ENCODE measurements around the gene EIF2D.
A peak's percentile ranks its signal among the peaks of the same experiment; 100 is the strongest.

Gene EIF2D

GRCh38 chr1:206568256-206568655 is 44.0 kb downstream of the EIF2D start:
- H3K27me3 Mint-ChIP-seq (ENCODE audit: low read depth), result peaks cover 41% of the 10 kb centered on the region
- no peak overlapping the region for H3K4me3 Mint-ChIP-seq
- H3K9me3 Mint-ChIP-seq, result no peaks in the 10 kb centered on the region
- TF ChIP-seq CTCF (IDR thresholded peaks at IDR 0.05; ENCODE audit: unreplicated experiment in 3 of 3), result no peak
- peaks cover 28% of the 10 kb centered on the region for H3K4me1 Mint-ChIP-seq
- H3K27ac Mint-ChIP-seq, result no peak overlapping the region
- no peaks in the 10 kb centered on the region for H3K36me3 Mint-ChIP-seq (ENCODE audit: low read depth)

DNA sequence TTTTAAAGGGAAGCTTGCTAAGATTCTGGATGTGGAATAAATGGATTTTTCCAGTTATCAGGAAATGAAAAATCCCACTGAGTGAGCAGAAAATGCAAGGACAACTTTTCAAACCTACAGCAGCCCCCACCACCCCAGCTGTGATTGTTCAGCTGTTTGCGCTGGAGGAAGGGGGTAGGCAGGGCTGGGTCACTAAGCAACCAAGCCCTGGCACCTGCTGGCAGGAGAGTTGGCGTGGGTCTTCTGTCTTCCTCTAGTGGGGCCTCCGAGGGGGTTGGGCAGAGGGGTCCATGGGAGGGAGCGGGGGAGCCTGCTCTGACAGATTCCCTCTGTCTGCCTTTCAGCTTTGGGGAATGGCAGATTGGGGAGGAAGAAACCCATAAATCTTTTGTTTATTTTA is 45.3 kb downstream of the EIF2D start:
- no peak overlapping the region for H3K4me3 Mint-ChIP-seq
- TF ChIP-seq CTCF (IDR thresholded peaks at IDR 0.05; ENCODE audit: unreplicated experiment in 3 of 3), result no peak
- peaks cover 44% of the 10 kb centered on the region for H3K27me3 Mint-ChIP-seq (ENCODE audit: low read depth)

DNA sequence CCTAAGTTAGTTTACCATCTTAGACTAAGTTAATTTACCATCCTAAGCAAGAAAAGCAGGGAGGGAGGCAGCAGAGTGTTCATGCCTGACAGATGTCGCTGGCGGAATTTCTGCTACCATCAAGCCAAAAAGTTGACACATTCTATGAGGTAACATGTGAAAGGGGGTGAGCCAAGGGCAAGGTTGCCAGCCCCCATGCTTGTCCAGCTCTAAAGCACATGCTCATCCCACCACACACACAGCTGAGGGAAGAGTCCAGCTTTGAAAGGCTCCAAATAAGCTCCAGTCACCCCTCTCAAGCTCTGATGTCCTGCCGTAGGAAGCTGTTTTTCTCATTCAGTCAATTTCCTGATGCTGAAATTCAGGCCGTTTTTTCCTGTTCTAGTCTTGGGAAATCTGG is 46.3 kb downstream of the EIF2D start:
- no peaks in the 10 kb centered on the region for H3K9me3 Mint-ChIP-seq
- H3K4me1 Mint-ChIP-seq, result peaks cover 27% of the 10 kb centered on the region
- H3K27ac Mint-ChIP-seq, result peak overlapping the region in 1 of 3 experiments; percentile 26
- no peak overlapping the region for H3K4me3 Mint-ChIP-seq
- H3K36me3 Mint-ChIP-seq (ENCODE audit: low read depth), result no peaks in the 10 kb centered on the region
- H3K27me3 Mint-ChIP-seq (ENCODE audit: low read depth), result peaks cover 45% of the 10 kb centered on the region
- no peak for TF ChIP-seq CTCF (IDR thresholded peaks at IDR 0.05; ENCODE audit: unreplicated experiment in 3 of 3)

More for the DNA sequence above, 45.3 kb downstream of the EIF2D start:
- Mint-ChIP-seq H3K36me3 (ENCODE audit: low read depth) (no peaks in the 10 kb centered on the region), H3K27ac (peak overlapping the region in 2 of 3 experiments; percentile 4 to 11), H3K4me1 (peaks cover 27% of the 10 kb centered on the region), H3K9me3 (no peaks in the 10 kb centered on the region)

DNA sequence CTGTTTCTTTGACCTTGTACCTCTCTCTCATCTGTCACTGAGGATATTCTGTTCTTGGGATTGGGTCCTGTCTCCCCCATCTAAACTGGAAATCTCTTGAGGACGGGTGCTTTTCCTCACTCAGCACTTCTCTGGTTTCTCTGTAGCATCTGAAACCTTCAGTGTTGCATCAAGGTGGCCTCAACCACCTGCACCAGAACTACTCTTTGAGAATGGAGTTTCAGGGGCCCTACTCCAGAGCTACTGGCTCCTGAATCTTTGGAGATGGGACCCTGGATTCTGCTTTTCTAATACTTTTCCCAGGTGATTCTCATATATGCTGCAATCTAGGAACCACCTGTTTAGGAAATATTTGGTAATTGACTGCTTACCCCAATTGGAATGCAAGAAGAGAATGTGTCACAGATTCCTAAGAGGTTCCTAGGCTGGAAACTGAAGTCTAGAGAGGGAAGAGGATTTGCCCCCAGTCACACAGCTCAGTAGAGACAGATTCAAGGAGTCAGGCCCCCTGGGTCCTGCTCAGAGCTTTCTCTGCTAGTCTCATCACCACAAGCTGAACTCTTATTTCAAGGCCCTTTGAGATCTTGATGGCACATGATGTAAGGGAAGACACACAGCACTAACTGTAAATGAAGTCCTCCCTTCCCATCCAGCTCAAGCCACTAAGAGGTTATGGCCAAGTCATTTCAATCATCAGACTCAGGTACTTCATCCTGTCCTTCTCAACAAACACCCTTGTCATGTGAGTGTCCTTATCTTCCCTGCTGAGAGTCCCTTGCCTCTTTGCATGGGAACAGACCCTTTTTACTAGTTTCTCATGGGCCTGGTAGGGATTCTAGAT is 48.7 kb downstream of the EIF2D start:
- H3K36me3 Mint-ChIP-seq (ENCODE audit: low read depth), result no peaks in the 10 kb centered on the region
- no peak for TF ChIP-seq CTCF (IDR thresholded peaks at IDR 0.05; ENCODE audit: unreplicated experiment in 3 of 3)
- H3K4me1 Mint-ChIP-seq, result peaks cover 45% of the 10 kb centered on the region
- H3K27me3 Mint-ChIP-seq (ENCODE audit: low read depth), result peaks cover 57% of the 10 kb centered on the region
- H3K27ac Mint-ChIP-seq, result peak overlapping the region in 1 of 3 experiments; percentile 7
- H3K9me3 Mint-ChIP-seq, result no peaks in the 10 kb centered on the region
- H3K4me3 Mint-ChIP-seq, result no peak overlapping the region

GRCh38 chr1:206560007-206560716 is 52.1 kb downstream of the EIF2D start:
- peak overlapping the region; percentile 93 to 98 (median 94) for H3K27ac Mint-ChIP-seq
- no peaks in the 10 kb centered on the region for H3K9me3 Mint-ChIP-seq
- peak overlapping the region; percentile 41 to 74 (median 71) for H3K4me3 Mint-ChIP-seq
- peaks cover 71% of the 10 kb centered on the region for H3K27me3 Mint-ChIP-seq (ENCODE audit: low read depth)
- no peaks in the 10 kb centered on the region for H3K36me3 Mint-ChIP-seq (ENCODE audit: low read depth)
- peaks cover 50% of the 10 kb centered on the region for H3K4me1 Mint-ChIP-seq
- no peak for TF ChIP-seq CTCF (IDR thresholded peaks at IDR 0.05; ENCODE audit: unreplicated experiment in 3 of 3)
